Tibial artery (tissue), 4 donors: ENCODE results near the gene LRRC40.

Experiments
- DNase-seq, 2 donors: peaks; one replicate each; pipeline ENCODE4 v3.0.0-alpha.2; 2019
- H3K27ac ChIP-seq, 2 donors: fragments of 200-600 bp; sonication (generic) in 1 of 2; 1 replicate in 1 of 2; 2 replicates in 1 of 2; pipeline ENCODE4 v1.5.1; 2018 to 2019; ENCODE audit warnings: mild to moderate bottlenecking in 1 of 2
- H3K27me3 ChIP-seq, 2 donors: fragments of 200-600 bp; sonication (generic) in 1 of 2; one replicate each; pipeline versions ENCODE4 v1.5.1 to v1.6.0; 2016 to 2019
- H3K36me3 ChIP-seq, 3 donors: fragments of 200-600 bp; sonication (generic) in 2 of 3; one replicate each; pipeline ENCODE4 v1.5.1; 2016 to 2019; ENCODE audit warnings: mild to moderate bottlenecking in 2 of 3
- H3K4me1 ChIP-seq, 4 donors: fragments of 200-600 bp; sonication (generic) in 2 of 4; 1 replicate in 3 of 4; 2 replicates in 1 of 4; pipeline ENCODE4 v1.5.1; 2016 to 2019
- H3K4me3 ChIP-seq, 2 donors: fragments of 200-600 bp; sonication (generic) in 1 of 2; 1 replicate in 1 of 2; 2 replicates in 1 of 2; pipeline ENCODE4 v1.5.1; 2018 to 2019; ENCODE audit warnings: mild to moderate bottlenecking in 2 of 2
- H3K9me3 ChIP-seq, 3 donors: fragments of 200-600 bp; sonication (generic) in 1 of 3; one replicate each; pipeline ENCODE4 v1.5.1; 2016 to 2019
- CTCF ChIP-seq, 2 experiments: fragments of 200-600 bp in 1 of 2; fragments of 450-650 bp in 1 of 2; IDR thresholded peaks; one replicate each; pipeline ENCODE4 v1.5.1; 2017 to 2019; ENCODE audit warnings: antibody characterized with exemption in 2 of 2, mild to moderate bottlenecking in 1 of 2, moderate library complexity in 1 of 2
- intact Hi-C: fragments of 100-400 bp; cut with DNase I; formaldehyde crosslinking; loops from one replicate; pipeline ENCODE4 v1.15.0; 2023; ENCODE audit warnings: low total_unique reads

The LRRC40 gene

DNA sequence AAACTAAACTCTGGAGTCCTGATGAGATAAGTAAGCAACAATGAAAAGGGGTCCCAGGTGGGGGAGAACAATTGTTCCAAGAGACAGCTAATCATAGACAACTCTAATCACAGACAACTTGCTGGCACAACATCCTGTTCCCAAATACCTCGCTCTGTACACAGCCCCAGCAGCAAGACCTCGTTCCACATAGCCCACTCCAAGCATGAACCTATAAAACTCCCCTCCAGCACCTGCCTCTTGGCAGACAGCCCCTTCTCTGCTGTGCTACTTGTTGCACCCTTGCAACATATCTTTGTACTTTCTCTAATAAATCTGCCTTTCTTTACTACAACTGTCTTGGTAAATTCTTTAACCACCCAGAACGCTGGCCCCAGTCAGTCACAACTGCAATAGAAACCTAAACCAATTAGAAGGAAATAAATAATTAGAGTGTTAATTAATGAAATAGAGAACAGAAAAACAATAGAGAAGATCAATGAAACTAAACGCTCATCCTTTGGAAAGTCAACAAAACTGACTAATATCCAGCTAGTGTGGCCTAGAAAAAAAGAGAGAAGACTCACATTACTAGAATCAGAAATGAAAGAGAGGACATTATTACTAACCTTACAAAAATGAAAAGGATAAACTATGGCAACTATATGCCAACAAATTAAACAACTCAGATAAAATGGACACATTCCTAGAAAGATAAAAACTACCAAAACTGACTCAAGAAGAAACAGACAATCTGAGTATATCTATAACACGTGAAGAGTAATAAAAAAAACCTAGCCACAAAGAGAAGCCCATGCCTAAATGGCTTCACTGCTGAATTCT is 36.1 kb downstream of the LRRC40 start:
- peaks cover 0 to 19% (median 11%) of the 10 kb centered on the region in 3 donors for H3K36me3 ChIP-seq
- no peak for TF ChIP-seq CTCF (IDR thresholded peaks at IDR 0.05)
- no peaks in the 10 kb centered on the region for H3K27me3 ChIP-seq
- H3K4me1 ChIP-seq = no peaks in the 10 kb centered on the region
- H3K4me3 ChIP-seq = no peak overlapping the region
- no peaks in the 10 kb centered on the region for H3K9me3 ChIP-seq
- intact Hi-C loops = no loop called here
- no peak for DNase-seq
- H3K27ac ChIP-seq = no peak overlapping the region

GRCh38 chr1:70168283-70168682 is 37.1 kb downstream of the LRRC40 start:
- H3K9me3 ChIP-seq = no peaks in the 10 kb centered on the region
- no peaks in the 10 kb centered on the region for H3K4me1 ChIP-seq
- no peak for DNase-seq
- no peaks in the 10 kb centered on the region for H3K27me3 ChIP-seq
- H3K4me3 ChIP-seq = no peak overlapping the region
- no peak for TF ChIP-seq CTCF (IDR thresholded peaks at IDR 0.05)
- H3K36me3 ChIP-seq = peaks cover 0 to 17% (median 12%) of the 10 kb centered on the region in 3 donors
- H3K27ac ChIP-seq = no peak overlapping the region
- intact Hi-C loops = no loop called here

GRCh38 chr1:70164350-70164749 is 41.0 kb downstream of the LRRC40 start:
- H3K36me3 ChIP-seq = peaks cover 7 to 20% (median 8%) of the 10 kb centered on the region in 3 donors
- DNase-seq = no peak
- no peak overlapping the region for H3K27ac ChIP-seq
- intact Hi-C loops = no loop called here
- no peaks in the 10 kb centered on the region for H3K9me3 ChIP-seq
- H3K4me1 ChIP-seq = no peaks in the 10 kb centered on the region
- no peak for TF ChIP-seq CTCF (IDR thresholded peaks at IDR 0.05)
- no peak overlapping the region for H3K4me3 ChIP-seq
- no peaks in the 10 kb centered on the region for H3K27me3 ChIP-seq

DNA sequence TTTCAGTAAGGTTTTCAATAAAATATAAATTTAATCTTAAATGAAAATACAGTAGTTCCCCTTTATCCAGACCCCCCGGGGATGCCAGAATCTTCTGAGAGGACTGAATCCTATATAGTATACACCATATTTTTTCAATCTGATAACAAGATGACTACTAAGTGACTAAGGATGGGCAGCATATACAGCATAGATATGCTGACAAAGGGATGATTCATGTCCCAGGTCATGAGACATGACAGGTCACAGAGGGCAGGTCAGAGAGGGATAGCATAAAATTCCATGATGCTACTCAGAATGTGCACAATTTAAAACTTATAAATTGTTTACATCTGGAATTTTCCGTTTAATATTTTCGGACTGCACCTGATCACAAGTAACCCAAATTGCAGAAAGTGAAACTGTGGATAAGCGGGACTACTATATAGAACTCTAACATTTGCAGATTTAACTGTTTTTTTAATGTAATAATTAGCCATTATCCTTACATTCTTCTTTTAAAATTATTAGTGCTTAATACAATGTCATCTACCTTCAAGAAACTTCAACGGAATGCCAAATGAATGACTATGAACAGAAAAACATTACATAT is 48.8 kb downstream of the LRRC40 start:
- Histone ChIP-seq H3K4me1 (no peaks in the 10 kb centered on the region), H3K27ac (no peak overlapping the region), H3K27me3 (no peaks in the 10 kb centered on the region), H3K9me3 (no peaks in the 10 kb centered on the region), H3K36me3 (peaks cover 8 to 13% (median 8%) of the 10 kb centered on the region in 3 donors), H3K4me3 (no peak overlapping the region)
- no peak for DNase-seq
- no peak for TF ChIP-seq CTCF (IDR thresholded peaks at IDR 0.05)
- intact Hi-C loops = no loop called here

DNA sequence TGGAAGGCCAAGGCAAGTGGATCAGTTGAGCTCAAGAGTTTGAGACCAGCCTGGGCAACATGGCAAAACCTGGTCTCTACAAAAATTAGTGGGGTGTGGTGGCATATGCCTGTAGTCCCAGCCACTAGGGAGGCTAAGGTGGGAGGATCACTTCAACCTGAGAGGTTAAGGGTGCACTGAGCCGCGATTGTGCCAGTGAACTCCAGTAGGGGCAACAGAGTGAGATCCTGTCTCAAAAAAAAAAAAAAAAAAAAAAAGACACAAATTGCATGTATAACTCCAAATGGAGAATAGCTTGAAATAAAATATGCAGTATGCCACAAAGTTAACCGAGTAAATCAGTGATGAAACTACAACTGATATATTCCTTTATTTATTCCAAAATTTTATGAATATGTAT is 51.6 kb downstream of the LRRC40 start:
- Histone ChIP-seq H3K27me3 (no peaks in the 10 kb centered on the region), H3K27ac (no peak overlapping the region), H3K4me3 (no peak overlapping the region), H3K36me3 (peaks cover 6 to 20% (median 18%) of the 10 kb centered on the region in 3 donors), H3K4me1 (no peaks in the 10 kb centered on the region), H3K9me3 (no peaks in the 10 kb centered on the region)
- no peak for DNase-seq
- intact Hi-C loops = no loop called here
- no peak for TF ChIP-seq CTCF (IDR thresholded peaks at IDR 0.05)
